GM12801 (cell line): ENCODE data around the gene P3H3.

ENCODE experiments used
- CTCF ChIP-seq: IDR thresholded peaks from one replicate; pipeline ENCODE4 v1.5.1; 2011; ENCODE audit warnings: control low read depth; ENCODE audit not compliant: insufficient read length; ENCODE audit errors: extremely low read depth

Gene P3H3

GRCh38 chr12:6791931-6792520 lies 36.2 kb upstream of the P3H3 start:
- no peak for TF ChIP-seq CTCF

- no peak for TF ChIP-seq CTCF
Measured at GRCh38 chr12:6792522-6793201, 35.5 kb upstream of the P3H3 start.

GRCh38 chr12:6795088-6795487 lies 33.1 kb upstream of the P3H3 start:
- no peak for TF ChIP-seq CTCF

- no peak for TF ChIP-seq CTCF
Measured at GRCh38 chr12:6796576-6796975, 31.6 kb upstream of the P3H3 start.

- TF ChIP-seq CTCF: no peak
Measured at GRCh38 chr12:6799147-6799546, 29.1 kb upstream of the P3H3 start.

GRCh38 chr12:6807170-6807569 lies 21.0 kb upstream of the P3H3 start:
- no peak for TF ChIP-seq CTCF

- no peak for TF ChIP-seq CTCF
Measured at GRCh38 chr12:6809056-6809455, 19.2 kb upstream of the P3H3 start.
